Middle frontal gyrus (tissue), 1 donor: ENCODE results near the gene HYDIN.

Source experiments
- DNase-seq: peaks from one replicate; pipeline ENCODE4 v3.0.0-alpha.2; 2015; ENCODE audit warnings: low spot score; ENCODE audit errors: extremely low spot score

Gene HYDIN

GRCh38 chr16:70767377-70768202 lies 462.9 kb downstream of the HYDIN start:
- no peak for DNase-seq

GRCh38 chr16:70766658-70767057 lies 463.9 kb downstream of the HYDIN start:
- DNase-seq: no peak

- DNase-seq: no peak
These were observed 464.3 kb downstream of the HYDIN start for GRCh38 chr16:70766176-70766575.

GRCh38 chr16:70765491-70765890 lies 465.0 kb downstream of the HYDIN start:
- no peak for DNase-seq

DNA sequence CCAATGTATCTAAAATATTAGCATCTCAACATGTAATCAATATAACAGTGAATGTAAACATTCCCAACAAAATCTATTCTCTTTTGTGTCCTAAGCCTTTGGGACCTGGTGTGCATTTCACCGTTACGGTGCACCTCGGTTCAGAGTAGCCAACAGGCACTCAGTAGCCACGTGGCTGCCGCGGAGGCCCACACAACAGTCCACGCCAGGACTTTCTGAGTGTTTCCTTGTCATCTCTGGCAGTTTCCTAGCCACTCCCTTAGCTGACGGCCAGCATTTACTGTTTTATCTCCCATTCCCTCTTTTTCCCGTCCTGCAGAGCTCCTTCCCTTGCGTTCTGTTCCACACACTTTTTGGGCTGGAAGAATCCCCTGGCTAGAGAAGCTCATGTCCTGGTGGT lies 465.9 kb downstream of the HYDIN start:
- no peak for DNase-seq

GRCh38 chr16:70760221-70760620 lies 470.3 kb downstream of the HYDIN start:
- no peak for DNase-seq

DNA sequence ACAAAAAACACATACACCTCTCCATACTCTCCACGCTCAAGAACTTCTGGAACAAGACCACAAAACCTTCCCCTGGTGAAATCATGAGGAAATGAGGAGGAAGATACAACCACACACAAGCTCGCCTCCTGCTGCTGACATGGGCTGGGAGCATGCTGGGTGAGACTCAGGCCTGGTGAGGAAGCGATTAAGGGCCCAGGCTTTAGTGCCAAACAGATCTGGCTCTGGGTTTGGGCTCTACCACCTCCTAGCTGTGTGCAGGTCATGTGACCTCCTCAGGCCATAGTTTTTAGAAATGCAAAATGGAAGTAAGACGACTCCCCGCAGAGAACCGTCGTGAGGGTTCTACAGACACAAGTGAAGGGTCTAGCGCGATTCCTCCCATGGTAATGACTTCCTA lies 470.9 kb downstream of the HYDIN start:
- no peak for DNase-seq

DNA sequence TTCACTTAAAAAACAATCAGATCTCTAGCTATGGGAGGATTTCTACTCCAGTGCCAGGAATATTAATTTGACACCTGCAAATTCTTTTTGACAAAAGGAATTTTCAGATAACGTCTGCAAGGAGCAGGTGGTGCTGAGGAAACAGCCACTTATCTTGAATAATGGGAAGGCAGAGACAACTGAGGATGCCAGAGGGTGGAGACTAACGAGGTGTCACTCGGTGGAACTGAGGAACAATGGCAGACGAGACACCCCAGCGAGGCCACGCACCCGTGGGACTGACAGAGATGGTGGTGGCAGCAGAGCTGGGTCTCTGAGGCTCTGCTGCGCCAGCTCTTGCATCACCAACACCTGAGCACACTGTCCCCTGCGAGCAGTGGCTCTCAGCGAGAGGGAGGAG lies 471.7 kb downstream of the HYDIN start:
- DNase-seq: no peak
